ENCODE results near the gene CCDC13. TPM values are rescaled to one million over a fixed set of nuclear protein-coding genes. Genes with fewer than 3 reads are reported as not detected.
A peak's percentile ranks its signal among the peaks of the same experiment; 100 is the strongest.

Gene CCDC13
- total and polyA plus RNA-seq, 7 donors, result 0.60 to 3.9 (median 1.1) TPM; not detected in 1

DNA sequence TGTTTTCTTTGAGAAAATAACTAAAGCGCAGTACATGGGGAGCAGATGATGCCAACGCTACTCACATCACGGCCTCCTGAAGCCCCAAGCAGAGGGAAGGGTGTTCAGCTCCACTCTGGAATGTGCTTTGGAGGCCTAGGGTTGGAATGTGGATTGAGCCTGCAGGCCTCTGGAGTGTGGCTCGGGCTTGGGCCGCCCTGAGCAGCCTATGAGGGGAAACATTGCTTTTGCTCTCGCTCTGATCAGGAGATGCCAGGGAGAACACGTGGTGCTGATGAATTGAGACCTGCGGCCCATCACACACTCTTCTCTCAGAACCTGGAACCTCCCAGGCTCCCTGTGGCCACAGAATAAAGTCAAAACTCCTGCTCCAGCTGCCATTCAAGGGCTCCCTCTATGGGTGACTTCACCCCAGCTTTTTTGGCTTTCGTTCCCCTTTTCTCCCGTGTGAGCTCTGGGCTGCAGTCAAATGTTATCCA, 23.3 kb downstream of the CCDC13 start:
- Histone ChIP-seq H3K27ac (peak overlapping the region; percentile 80 to 90 (median 84)), H3K9me3 (no peaks in the 10 kb centered on the region), H3K36me3 (no peaks in the 10 kb centered on the region), H3K4me3 (no peak overlapping the region), H3K27me3 (no peaks in the 10 kb centered on the region), H3K4me1 (peaks cover 0 to 68% (median 60%) of the 10 kb centered on the region in 4 donors)
- no peak for DNase-seq
- intact Hi-C loops (cut with DNase I), result loop anchor here (5.0 kb wide), 1 partner anchor 167 kb away; the partner anchor contains the start of gene SEC22C
- TF ChIP-seq EP300 (IDR thresholded peaks at IDR 0.05) (no peak), POLR2AphosphoS5 (IDR thresholded peaks at IDR 0.05) (peak in 1 of 4 donors; percentile 27), POLR2A (IDR thresholded peaks at IDR 0.05) (no peak)
- TF ChIP-seq, protein P1, sequence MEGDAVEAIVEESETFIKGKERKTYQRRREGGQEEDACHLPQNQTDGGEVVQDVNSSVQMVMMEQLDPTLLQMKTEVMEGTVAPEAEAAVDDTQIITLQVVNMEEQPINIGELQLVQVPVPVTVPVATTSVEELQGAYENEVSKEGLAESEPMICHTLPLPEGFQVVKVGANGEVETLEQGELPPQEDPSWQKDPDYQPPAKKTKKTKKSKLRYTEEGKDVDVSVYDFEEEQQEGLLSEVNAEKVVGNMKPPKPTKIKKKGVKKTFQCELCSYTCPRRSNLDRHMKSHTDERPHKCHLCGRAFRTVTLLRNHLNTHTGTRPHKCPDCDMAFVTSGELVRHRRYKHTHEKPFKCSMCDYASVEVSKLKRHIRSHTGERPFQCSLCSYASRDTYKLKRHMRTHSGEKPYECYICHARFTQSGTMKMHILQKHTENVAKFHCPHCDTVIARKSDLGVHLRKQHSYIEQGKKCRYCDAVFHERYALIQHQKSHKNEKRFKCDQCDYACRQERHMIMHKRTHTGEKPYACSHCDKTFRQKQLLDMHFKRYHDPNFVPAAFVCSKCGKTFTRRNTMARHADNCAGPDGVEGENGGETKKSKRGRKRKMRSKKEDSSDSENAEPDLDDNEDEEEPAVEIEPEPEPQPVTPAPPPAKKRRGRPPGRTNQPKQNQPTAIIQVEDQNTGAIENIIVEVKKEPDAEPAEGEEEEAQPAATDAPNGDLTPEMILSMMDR (IDR thresholded peaks at IDR 0.05), result peak in 3 of 4 experiments; percentile 12 to 51 (median 42)
- WGBS, 2 donors, result 66 to 82% methylated on average over 10 of the region's 10 CpGs

DNA sequence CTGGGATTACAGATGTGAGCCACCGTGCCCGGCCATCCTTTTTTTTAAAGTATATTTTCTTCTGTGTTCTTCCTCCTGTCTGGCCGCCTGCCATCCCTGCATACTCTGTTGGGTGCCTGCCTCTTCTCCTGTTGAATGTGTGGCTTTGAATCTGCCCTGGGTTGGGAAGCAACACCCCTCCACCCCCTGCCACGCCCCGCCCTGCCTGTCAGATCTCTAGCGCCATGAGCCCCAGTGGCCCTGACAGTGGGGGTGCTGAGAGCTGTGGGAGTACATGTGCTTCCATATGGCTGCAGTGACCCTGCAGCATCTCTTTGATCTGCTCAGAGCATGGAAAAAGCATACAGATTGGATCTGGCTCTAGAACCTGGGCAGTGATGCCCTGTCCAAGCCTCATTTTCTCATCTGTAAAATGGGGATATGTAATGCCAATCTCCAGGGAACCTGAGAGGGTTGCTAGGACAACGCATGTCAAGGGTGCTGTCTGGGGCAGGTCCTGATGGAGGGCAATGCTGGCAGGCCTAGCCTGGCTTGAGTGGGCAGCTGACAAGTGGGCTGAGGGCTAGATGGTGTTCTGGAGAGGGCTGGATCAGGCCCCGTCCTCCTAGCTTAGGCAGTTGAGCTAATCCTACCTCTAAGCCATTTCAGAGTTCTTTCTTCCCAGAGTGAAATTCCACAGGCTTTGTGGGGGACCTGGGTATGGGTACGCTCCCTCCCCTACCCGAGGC, 23.9 kb downstream of the CCDC13 start:
- peak overlapping the region; percentile 80 to 90 (median 84) for H3K27ac ChIP-seq
- peak; percentile 89 for DNase-seq
- TF ChIP-seq POLR2AphosphoS5 (IDR thresholded peaks at IDR 0.05), result peak in 1 of 4 donors; percentile 47
- TF ChIP-seq EP300 (IDR thresholded peaks at IDR 0.05), result no peak
- no peaks in the 10 kb centered on the region for H3K9me3 ChIP-seq
- WGBS, 2 donors, result 80 to 87% methylated on average over 10 of the region's 10 CpGs
- no peak overlapping the region for H3K4me3 ChIP-seq
- H3K4me1 ChIP-seq, result peaks cover 0 to 73% (median 65%) of the 10 kb centered on the region in 4 donors
- no peaks in the 10 kb centered on the region for H3K36me3 ChIP-seq
- H3K27me3 ChIP-seq, result no peaks in the 10 kb centered on the region
- intact Hi-C loops (cut with DNase I), result loop anchor here (5.0 kb wide), 1 partner anchor 167 kb away; the partner anchor contains the start of gene SEC22C

DNA sequence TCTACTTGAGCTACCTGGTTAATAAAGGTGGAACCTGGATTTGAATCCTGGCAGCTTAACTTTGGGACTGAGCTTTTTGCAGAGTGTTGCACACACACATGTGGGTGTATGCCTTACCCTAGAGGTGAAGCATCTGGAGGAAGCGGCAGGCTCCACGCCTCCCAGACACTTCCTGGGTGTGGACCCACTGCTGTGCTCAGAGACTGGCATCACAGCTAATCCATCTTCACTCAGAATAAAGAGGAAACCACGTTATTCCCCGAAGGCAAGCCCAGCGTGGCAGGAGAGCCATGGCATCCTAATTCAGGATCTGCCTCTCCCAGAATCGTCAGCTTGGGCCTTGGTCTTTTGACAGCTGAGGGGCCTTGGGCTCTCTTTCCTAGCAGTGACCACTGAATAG, 25.5 kb downstream of the CCDC13 start:
- intact Hi-C loops (cut with DNase I), result loop anchor here (5.0 kb wide), 1 partner anchor 165 kb away; the partner anchor contains the start of gene SEC22C
- H3K9me3 ChIP-seq, result no peaks in the 10 kb centered on the region
- no peak for TF ChIP-seq POLR2A (IDR thresholded peaks at IDR 0.05)
- no peak for TF ChIP-seq POLR2AphosphoS5 (IDR thresholded peaks at IDR 0.05)
- TF ChIP-seq, protein P1 (IDR thresholded peaks at IDR 0.05), result no peak
- no peaks in the 10 kb centered on the region for H3K27me3 ChIP-seq
- WGBS, 2 donors, result 54 to 75% methylated on average over 6 of the region's 6 CpGs
- H3K4me3 ChIP-seq, result no peak overlapping the region
- peak overlapping the region; percentile 80 to 90 (median 84) for H3K27ac ChIP-seq
- DNase-seq, result no peak
- no peaks in the 10 kb centered on the region for H3K36me3 ChIP-seq
- H3K4me1 ChIP-seq, result peaks cover 0 to 73% (median 67%) of the 10 kb centered on the region in 4 donors

DNA sequence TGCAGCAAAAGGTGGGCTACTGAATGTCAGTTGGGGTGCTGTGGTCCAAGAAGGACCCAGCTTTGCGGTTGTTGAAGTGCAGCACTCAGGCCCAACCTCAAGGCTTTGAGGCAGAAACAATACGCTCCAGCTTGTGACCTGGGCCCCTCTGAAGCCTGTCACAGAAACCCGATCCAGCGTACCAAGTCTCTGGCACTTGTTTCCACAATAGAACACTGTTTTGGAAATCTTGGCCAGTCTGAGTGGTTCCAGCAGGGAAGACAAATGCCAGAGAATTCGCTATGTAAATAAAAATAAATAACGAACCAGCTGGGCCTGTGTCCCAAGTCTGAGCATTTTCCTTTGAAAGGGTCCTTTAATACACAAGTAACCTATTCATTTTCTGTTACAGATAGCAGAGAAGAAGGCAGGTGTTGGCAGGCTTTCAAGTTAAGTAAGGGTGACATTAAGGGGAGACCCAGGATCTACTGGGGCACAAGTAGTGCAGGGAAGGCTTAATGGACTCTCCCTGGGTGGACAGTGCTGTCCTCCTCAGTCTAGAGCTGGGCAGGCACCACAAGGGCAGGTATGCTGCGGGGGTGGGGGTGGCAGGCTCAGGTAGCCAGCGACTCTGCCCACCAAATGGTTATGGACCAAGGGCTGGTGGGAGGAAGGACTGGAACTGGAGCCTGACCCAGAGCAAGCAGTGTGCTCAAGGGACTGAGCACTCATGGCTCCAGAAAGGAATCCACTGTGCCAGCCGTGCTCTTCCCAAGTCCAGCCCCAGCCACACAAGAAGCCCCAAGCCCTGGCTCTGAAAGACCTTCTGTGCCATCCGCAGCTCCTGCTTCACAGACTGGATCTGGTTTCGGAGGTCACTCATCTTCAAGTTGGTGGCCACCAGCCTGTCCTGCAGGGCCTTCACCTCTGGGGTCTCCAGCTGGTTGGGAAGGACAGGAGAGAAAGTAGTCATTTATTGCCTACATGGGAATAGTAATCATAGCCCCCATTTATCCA, 26.3 kb downstream of the CCDC13 start:
- H3K4me1 ChIP-seq, result peaks cover 0 to 71% (median 66%) of the 10 kb centered on the region in 4 donors
- no peaks in the 10 kb centered on the region for H3K9me3 ChIP-seq
- intact Hi-C loops (cut with DNase I), result loop anchor here (5.0 kb wide), 1 partner anchor 164 kb away; the partner anchor contains the start of gene SEC22C
- no peak overlapping the region for H3K4me3 ChIP-seq
- no peaks in the 10 kb centered on the region for H3K36me3 ChIP-seq
- DNase-seq, result peak; percentile 84
- 79 to 86% methylated on average over 11 of the region's 11 CpGs for WGBS, 2 donors
- H3K27ac ChIP-seq, result peak overlapping the region; percentile 80 to 90 (median 84)
- no peak for TF ChIP-seq POLR2A (IDR thresholded peaks at IDR 0.05)
- TF ChIP-seq, protein P1 (IDR thresholded peaks at IDR 0.05), result no peak
- peak in 3 of 4 donors; percentile 25 to 89 (median 68) for TF ChIP-seq EP300 (IDR thresholded peaks at IDR 0.05)
- peak; percentile 65 to 88 (median 81) for TF ChIP-seq POLR2AphosphoS5 (IDR thresholded peaks at IDR 0.05)
- H3K27me3 ChIP-seq, result no peaks in the 10 kb centered on the region
